Epithelial cell of prostate (primary cell): ENCODE data around the gene GADD45A.
A peak's percentile ranks its signal among the peaks of the same experiment; 100 is the strongest.
"Not testable (repeated sequence)": the region's sequence is repeated elsewhere in the genome, so short reads cannot be mapped to it uniquely, and the experiment has no call there.

Experiments used
- DNase-seq: peaks from one replicate; pipeline ENCODE4 v3.0.0-alpha.2; 2011; ENCODE audit warnings: low read depth, low spot score
- H3K27ac ChIP-seq: fragments of 450-650 bp; 2 replicates; pipeline ENCODE4 v1.5.1; 2017; ENCODE audit warnings: mild to moderate bottlenecking

Gene GADD45A

DNA sequence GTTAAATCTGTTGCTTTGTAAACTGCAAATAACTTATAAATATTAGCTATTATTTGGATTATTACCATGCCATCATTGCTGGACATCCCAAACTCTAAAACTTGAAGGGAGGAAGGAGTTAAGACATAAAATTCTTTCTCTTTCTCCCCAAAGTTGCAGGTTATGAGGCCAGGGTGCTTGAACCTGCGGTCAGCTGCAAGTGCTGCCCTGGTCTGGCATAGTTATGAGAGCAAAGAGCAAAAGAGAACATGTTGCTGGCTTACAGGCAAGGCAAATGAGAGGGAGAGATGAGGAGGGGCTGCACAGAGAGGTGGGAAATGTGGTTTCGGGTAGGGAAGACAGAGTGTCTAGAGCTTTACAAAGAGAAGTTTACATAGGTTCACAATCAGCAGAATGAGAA, 30.8 kb downstream of the GADD45A start:
- H3K27ac ChIP-seq = peak overlapping the region; percentile 90
- no peak for DNase-seq

DNA sequence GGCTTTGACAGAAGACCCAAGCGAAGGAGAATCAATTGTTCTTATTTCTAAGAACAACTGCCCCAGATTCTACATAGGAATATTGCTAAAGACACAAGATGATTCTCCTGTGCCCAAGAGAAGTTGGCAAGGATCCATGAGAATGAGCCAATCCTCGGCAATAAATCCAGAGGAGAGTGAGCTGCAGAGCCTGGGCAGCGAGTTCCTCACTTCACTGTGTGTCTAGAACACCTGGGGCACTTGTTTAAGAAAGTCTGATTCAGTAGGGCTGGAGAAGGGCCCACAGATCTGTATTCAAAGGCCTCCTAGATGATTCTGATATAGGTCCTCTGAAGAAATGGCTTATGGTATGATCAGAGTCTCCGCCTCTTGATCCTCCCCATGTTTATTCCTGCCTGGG, 31.8 kb downstream of the GADD45A start:
- peak overlapping the region; percentile 90 for H3K27ac ChIP-seq
- DNase-seq = peak; percentile 80

DNA sequence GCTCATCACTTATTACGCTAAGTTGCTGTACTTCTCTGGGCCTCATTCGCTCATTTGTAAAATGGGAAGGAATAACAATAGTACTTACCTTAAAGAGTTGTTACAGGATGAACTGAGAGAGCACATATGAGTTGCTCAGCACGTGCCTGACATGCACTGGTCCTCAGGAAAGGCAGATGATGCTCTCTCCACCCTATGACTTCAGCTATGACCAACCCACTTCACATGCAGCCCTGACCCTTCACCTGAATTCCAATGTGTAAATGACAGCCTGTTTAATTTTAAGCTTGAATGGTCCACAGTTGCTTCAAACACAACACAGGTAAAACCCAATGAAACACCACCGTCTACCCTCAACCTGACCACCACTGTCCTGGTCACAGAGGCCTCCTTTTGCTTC, 32.9 kb downstream of the GADD45A start:
- H3K27ac ChIP-seq = peak overlapping the region; percentile 90
- DNase-seq = no peak

DNA sequence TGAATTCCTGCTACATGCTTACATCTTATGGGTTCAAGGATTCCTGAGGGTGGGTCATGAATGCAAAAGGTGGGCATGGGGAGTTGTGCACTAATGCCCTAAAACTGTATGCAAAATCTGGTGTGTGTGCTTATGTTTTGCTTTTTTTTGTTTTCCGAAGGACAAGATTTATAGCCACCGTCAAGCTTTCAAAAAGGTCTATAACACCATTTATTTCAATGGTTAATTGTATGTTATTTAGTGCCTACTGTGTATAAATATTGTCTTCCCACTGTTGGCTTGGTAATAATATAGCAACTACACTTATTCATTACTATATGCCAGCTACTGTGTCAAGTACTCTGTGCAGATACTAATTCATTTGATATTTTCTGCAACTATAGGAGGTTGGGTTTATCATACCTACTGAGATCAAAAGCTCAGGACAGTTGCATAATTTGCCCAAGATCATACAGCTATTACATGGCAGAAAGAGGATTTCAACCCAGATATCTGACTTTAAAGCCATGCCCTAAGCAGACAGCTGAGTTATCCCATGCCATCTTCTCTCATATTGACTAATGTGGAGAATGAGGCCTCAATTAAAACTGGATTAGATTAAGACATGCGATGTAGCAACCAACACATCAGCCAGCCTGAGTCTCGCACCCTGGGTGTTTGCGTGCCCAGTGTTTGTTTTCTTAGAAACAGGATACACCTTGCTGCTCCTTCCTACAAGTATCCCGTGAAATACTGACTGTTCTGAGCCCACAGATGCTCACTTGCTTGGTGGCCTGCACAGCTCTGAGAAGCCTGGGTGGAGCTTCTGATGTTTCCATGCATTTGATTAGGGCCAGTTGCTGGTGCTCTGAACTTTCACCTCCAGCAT, 34.6 kb downstream of the GADD45A start:
- H3K27ac ChIP-seq = no peak overlapping the region

DNA sequence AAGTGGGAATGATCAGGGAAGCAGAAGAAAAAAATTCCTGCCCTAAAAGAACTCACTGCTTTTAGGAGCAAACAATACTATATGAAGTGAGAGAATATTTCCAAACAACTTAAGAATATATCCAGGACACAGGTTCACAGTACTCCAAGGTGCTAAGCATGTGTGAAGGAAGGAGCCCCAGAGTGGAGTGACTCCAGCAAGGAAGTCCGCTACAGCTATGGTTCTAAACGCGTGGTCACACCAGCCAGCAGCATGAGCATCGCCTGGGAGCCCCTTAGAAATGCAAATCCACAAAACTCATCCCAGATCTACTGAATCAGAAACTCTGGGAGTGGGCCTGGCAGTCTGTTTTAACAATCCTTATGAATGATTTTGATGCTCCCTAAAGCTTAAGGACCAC, 36.1 kb downstream of the GADD45A start:
- DNase-seq = no peak
- no peak overlapping the region for H3K27ac ChIP-seq

More for the DNA sequence above, 34.6 kb downstream of the GADD45A start:
- DNase-seq = no peak

DNA sequence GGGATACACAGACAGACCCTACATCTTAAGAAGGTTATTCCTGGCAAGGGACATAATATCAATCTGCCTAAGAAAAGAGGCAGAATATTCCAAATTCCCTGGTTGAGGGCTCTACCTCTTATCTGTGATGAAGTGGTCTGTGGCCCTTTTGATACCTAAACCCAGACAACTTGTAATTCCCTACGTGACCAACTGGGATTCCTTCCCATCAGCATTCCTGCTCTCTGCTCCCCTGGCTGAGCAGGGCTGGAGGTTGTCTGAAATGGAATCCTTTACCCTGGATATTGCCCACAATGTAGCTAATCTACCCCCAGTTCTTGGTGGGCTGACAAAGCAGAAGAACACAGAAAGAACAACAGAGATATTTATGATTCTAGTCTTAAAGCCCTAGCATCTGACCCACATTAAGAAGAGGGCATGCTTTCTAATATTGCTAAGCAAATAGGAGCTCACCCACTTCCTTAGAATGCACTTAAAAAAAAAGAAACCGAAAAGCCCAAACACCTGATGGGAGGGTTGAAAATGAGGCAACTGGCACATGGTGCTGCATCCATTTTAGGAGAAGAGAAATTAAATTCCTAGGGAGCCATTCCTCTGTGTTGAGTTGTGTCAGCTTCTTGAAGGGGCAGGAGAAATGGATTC, 36.8 kb downstream of the GADD45A start:
- no peak for DNase-seq
- H3K27ac ChIP-seq = no peak overlapping the region

DNA sequence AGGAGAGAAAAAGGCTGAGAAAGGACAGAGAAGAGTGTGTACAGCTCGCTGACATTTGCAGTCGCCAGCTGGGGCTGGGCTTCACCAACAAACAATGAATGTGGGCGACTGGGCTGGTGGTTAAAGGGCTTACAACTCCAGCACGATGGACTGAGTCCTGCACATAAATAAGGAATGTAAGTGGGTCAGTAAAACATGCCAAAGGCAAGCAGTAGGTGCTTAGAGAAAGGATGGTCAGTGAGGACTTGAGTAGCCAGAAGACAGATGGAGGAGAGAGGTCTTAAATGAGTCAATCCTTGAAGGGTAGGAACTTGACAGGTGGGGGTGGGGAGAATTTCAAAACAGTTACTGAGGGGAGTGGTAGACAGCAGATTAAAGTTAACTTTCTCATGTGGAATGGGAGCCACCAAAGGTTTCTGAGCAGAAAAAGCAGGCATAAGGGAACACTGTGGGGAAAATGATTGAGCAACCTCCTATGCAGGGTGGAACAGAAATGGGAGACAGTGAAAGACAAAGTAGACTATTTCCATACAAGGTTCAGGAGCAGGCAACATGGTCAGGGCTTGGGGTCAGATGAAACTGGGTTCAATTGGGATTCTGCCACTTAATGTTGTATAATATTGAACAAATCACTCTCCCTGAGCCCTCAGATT, 37.4 kb downstream of the GADD45A start:
- H3K27ac ChIP-seq = peak overlapping the region; percentile 96
- DNase-seq = no peak

DNA sequence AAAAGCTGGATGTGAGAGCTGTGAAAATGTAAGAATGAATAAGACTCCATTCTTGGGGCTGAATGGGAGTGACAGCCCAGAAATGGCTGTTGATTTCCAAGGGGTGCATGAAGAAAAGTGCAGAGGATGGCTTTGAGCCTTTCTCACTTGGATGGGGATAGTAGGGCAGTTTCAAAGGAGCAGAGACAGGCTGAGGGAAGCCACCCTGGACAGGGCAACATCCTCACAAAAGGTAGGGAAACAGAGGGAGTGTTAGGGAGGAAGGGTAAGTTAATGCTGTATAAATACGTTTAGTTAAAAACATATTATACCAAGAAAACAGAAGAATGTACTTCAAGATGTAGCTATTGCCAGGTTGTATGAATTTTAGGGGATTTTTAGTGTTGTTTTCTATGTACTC, 38.1 kb downstream of the GADD45A start:
- no peak for DNase-seq
- H3K27ac ChIP-seq = peak overlapping the region; percentile 96

DNA sequence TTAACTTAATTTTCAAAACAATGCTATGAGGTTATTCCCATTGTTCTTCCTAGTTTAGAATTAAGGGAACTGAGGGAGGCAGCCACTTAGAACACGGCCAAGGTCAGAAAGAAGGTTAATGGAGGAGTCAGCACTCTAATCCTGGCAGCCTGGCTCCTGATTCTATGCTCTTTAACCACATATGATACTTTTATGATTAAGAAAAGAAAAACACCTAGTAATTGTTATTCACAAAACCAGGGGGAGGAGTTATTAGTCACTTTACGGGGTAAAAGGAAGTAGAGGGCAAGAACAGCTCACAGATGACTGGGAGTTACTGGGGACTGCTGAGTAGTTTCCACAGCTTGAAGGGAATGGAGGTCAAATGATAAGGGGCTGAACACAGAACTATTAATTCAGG, 38.6 kb downstream of the GADD45A start:
- peak overlapping the region; percentile 96 for H3K27ac ChIP-seq
- DNase-seq = peak; percentile 79

DNA sequence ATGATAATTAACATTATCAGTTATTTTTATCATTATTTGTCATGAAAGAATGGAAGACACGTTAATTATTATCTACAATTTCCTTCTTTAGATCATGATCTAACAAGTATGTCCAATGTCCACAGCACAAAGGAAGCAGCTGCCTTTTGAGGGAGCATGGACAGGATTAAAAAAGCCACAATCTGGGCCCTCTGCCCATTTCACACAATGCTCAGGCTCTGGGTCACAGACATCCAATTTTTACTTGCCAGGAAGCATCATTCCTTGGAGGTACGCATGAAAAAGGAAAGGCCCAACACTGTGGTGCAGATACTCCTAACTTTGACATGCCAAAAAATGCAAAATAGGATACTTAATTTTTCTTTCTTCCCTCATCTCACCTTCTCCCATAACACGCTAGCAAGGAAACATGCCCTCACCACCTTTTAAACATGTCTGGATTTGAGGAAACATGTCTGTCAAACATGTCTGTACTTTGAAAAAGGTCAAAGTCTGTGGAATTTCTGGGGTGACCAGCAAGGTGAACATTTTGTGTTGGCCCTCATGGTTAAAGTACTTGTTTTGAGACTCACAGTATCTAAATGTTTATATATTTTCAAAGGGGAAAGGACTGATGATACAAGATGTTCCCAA, 40.0 kb downstream of the GADD45A start:
- H3K27ac ChIP-seq = peak overlapping the region; percentile 96
- DNase-seq = no peak

DNA sequence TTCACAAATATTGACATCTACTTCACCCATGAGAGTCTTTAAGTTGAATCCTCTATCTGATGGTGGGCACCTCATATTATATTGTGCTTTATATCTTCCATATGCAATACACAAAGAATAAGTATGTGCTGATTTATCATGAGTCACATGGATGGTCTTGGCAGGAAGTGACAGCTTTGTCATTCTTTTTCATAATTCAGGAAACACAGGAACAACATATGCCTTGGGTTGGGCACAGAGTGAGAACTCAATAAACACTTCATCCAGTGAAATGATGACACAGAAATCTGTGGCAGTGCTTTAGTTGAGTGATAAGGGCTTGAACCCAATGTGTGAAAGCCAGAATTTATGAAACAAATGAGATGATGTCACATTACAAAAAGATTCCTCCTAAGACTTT, 41.2 kb downstream of the GADD45A start:
- no peak for DNase-seq
- peak overlapping the region; percentile 96 for H3K27ac ChIP-seq

DNA sequence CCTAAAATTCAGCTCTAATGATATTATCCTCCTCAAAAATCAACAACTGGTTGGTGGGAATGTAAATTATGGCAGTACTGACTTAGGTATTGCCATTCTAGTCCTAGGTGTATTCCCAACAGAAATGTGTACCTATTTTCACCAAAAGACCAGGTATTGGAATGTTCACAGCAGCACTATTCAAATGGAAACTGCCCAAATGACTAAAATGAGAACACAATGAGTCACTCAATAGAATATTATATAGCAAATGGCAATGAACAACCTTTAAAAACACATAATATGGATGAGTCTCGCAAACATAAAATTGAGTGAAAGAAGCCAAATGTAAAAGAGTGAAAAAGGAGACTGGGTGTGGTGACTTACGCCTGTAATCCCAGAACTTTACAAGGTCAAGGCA, 44.9 kb downstream of the GADD45A start:
- DNase-seq = no peak
- peak overlapping the region; percentile 55 for H3K27ac ChIP-seq

DNA sequence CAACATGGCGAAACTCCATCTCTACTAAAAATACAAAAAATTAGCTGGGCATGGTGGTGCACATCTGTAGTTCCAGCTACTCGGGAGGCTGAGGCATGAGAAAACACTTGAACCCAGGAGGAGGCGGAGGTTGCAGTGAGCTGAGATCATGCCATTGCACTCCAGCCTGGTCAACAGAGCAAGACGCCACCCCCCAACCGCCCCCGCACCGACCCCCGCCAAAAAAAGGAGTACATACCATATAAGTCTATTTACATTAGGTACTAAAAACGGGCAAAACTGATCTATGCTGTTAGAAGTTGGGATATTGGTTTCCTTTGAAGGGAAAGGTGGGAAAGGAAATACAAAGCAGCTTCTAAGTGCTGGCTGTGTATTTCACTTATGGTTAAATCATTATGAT, 45.3 kb downstream of the GADD45A start:
- peak overlapping the region; percentile 55 for H3K27ac ChIP-seq
- not testable (repeated sequence) for DNase-seq

DNA sequence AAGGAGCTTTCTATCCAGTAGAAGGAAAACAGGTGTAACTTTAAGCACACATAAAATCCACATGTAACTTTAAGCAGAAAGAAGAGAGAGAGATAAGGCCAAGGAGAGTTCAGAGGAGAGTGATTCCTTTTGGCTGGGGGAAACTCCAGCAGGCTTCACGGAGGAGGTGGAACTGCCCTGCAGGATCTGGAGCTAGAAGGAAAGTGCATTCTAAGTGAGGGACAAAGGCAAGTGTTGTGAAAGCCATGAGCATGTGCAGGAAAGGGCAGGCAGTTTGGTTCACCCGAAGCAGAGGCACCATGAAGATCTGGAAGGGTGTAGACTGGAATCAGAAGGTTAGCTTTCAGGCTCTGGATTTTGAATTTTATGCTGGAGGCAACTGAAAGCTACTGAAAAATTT, 46.3 kb downstream of the GADD45A start:
- no peak overlapping the region for H3K27ac ChIP-seq
- no peak for DNase-seq

DNA sequence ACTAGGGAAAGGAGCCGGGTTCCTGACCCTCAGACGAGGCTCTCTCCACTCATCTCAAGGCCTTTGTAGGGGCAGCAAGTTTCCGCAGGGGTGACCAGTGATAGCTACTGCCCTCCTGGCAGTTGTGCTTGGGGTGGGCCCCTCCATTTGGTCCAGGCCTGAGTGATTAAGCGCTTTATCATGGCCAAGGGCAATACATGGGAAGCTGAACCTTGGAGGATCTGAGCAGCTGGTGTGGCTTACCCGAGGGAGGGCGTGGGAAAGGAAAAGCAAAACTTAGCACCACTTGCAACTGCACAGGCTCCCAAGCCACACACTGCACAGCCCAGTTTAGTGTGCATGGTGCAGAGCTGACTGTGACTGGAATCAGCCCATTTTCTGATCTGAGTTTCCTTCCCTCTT, 47.8 kb downstream of the GADD45A start:
- no peak for DNase-seq
- H3K27ac ChIP-seq = no peak overlapping the region

DNA sequence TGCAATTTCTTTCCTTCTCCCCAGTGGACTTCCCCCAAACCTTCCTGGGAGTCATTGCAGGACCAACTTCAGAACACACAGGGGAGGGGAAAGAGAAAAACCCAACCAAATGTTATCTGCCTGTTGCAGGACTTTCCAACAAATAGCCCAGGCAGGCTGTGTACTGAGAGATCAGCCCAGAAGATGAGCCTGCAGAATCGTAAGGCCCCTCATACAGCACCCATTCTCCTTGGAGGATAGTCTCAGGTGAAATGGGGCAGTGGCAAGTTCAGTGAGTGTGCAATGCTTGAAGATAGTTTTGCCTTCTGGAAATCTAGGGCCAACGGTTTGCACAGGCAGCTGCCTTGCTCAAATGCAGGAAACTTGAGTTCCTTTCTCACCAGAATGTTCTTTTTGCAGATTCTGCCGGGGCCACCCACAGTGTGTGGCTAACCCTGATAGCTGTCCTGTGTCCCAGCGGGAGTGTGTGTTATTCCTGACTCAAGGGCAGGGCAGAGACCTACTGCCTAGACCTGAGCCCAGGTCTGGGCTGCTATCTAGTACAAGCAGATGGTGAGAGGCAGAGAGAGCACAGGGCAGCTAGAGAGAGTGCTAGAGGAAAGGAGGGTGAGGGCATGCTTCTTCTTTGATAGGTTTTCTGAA, 48.8 kb downstream of the GADD45A start:
- no peak for DNase-seq
- no peak overlapping the region for H3K27ac ChIP-seq

DNA sequence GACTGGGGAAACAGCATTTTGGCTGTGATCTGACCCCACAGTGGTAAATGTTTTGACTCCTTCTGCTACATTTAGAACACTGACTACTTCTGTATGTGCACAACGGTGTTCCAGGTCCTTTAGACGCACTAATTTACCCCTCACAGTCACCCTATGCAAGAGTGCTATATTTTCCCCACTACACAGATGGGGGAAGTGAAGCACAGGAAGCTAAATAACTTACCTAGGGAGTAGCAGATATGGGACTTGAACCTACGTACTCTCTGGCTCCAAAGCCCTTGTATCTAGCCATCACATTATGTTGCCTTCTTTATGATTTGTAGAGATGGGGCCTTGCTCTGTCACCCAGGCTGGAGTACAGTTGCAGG, 49.3 kb downstream of the GADD45A start:
- no peak for DNase-seq
- H3K27ac ChIP-seq = no peak overlapping the region

DNA sequence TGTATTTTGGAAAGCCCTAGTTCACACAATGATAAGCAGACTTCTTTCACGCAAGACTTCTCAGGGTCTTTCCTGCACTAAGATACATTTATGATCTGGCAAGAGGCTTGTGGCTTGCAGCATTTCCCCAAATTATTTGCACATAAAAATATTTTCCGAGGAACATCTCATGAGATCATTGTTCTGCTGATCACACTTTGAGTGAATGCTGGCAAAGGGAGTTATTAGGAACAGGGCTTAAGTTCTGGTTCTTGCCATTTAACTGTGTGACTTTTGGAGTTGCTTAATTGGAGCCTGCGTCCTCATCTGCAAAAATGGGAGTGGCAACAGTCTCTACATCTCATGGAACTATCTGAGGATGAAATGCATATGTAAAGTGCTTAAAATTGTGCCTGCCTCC, 50.2 kb downstream of the GADD45A start:
- no peak for DNase-seq
- peak overlapping the region; percentile 88 for H3K27ac ChIP-seq

DNA sequence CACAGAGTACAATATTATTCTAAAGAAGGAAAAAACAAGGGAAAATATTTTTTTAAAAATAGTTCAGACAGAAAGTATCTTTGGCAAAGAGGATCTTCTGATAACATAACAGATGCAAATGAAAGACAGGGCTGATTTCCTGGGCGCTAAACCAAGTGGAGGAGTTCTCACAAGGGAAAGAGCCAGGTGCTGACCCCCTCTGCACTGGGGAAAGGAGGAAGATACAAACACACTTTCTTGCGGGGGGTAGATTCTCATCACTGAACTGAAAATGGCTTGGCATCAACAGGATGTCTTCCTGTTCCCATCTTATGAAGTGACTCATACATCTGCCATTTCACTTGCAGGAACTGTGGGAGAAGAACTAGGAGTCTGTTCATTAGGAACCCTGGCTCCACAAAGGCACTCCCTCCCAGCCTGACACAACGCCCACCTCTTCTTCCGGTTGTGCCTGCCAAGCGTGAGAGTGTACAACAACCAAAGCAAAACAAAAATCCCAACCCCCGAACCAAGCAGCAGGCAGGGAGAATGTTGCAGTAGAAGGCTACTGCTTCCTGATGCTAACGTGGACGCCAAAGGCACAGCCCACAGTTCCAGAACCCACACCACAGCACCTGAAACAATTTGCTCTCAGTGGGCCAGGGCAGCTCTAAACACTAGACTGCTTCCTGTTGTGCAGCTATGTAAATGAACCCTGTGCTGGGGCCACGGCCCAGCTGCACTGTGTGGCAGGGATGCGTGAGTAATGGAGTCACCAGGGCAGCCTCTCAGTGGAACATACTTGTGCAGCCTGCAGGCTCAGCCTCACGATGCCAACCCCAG, 51.0 kb downstream of the GADD45A start:
- H3K27ac ChIP-seq = peak overlapping the region; percentile 88
- DNase-seq = no peak

DNA sequence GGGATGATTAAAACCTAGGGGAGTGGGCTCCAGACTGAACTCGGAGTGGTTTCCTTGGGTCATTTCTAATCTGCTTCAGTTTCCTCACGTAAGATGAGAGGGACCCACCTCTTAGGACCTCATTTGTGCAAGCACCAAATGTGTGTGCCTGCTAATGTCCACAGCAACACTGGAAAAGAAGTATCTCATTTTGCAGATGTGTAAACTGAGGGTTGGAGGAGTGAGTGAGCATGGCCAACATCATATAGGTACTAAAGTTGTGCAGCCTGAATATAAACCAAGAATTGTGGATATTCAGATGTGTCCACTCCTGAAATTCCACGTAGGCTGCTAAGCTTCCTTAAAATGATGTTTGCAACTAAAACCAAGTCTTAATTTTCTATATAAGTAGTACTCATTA, 51.7 kb downstream of the GADD45A start:
- no peak for DNase-seq
- H3K27ac ChIP-seq = peak overlapping the region; percentile 88
